Suprapubic skin (tissue), 4 donors: Measurements from ENCODE around the gene LRP1B. TPM values are rescaled to one million over a fixed set of nuclear protein-coding genes. Genes with fewer than 3 reads are reported as not detected.

Experiments used
- DNase-seq, 2 donors: peaks; one replicate each; pipeline ENCODE4 v3.0.0-alpha.2; 2019; ENCODE audit warnings: low spot score in 2 of 2
- H3K27ac ChIP-seq: fragments of 200-600 bp; sonication (generic); one replicate; pipeline ENCODE4 v1.5.1; 2019
- H3K27me3 ChIP-seq: fragments of 200-600 bp; sonication (generic); one replicate; pipeline ENCODE4 v1.5.1; 2019
- H3K36me3 ChIP-seq: fragments of 200-600 bp; sonication (generic); one replicate; pipeline ENCODE4 v1.5.1; 2019
- H3K4me1 ChIP-seq: fragments of 200-600 bp; sonication (generic); one replicate; pipeline ENCODE4 v1.5.1; 2019
- H3K4me3 ChIP-seq: fragments of 200-600 bp; sonication (generic); one replicate; pipeline ENCODE4 v1.5.1; 2019; ENCODE audit warnings: mild to moderate bottlenecking
- H3K9me3 ChIP-seq: fragments of 200-600 bp; sonication (generic); one replicate; pipeline ENCODE4 v1.5.1; 2019
- CTCF ChIP-seq, 2 donors: fragments of 200-600 bp in 1 of 2; fragments of 450-650 bp in 1 of 2; sonication (generic) in 1 of 2; IDR thresholded peaks; one replicate each; pipeline ENCODE4 v1.5.1; 2016 to 2019; ENCODE audit warnings: antibody characterized with exemption in 2 of 2, mild to moderate bottlenecking in 1 of 2, moderate library complexity in 1 of 2
- EP300 ChIP-seq: sonication (generic); formaldehyde crosslinking; IDR thresholded peaks from one replicate; pipeline ENCODE4 v1.6.1; 2017; ENCODE audit warnings: antibody characterized with exemption
- POLR2A ChIP-seq, 2 donors: fragments of 450-650 bp; IDR thresholded peaks; one replicate each; pipeline ENCODE4 v1.6.1; 2017; ENCODE audit warnings: antibody characterized with exemption in 2 of 2, mild to moderate bottlenecking in 2 of 2, moderate library complexity in 2 of 2
- POLR2AphosphoS5 ChIP-seq, 3 donors: sonication (generic); formaldehyde crosslinking; IDR thresholded peaks; one replicate each; pipeline ENCODE4 v1.6.1; 2017; ENCODE audit warnings: antibody characterized with exemption in 3 of 3
- WGBS: methylation state at CpG from one replicate; pipeline ENCODE4 v1.1.5; 2018; 5-methylcytosine and 5-hydroxymethylcytosine counted together
- total RNA-seq, 4 donors: library from RNA; depleted of rRNA; stranded (reverse); fragments of >200 nt; gene quantifications; one replicate each; pipeline ENCODE4 v1.1.0, GENCODE V29; 2016

LRP1B gene
- total RNA-seq, 4 donors from 2014 or later = 0.11 to 2.7 (median 1.3) TPM

GRCh38 chr2:141029428-141030078, 1101.3 kb downstream of the LRP1B start:
- H3K27me3 ChIP-seq = no peaks in the 10 kb centered on the region
- no peak for DNase-seq

GRCh38 chr2:141027221-141027620, 1103.6 kb downstream of the LRP1B start:
- DNase-seq = no peak
- no peaks in the 10 kb centered on the region for H3K4me1 ChIP-seq
- no peak for TF ChIP-seq POLR2AphosphoS5 (IDR thresholded peaks at IDR 0.05)
- no peaks in the 10 kb centered on the region for H3K36me3 ChIP-seq
- H3K4me3 ChIP-seq = no peak overlapping the region
- H3K27me3 ChIP-seq = no peaks in the 10 kb centered on the region
- H3K9me3 ChIP-seq = no peaks in the 10 kb centered on the region
- H3K27ac ChIP-seq = no peak overlapping the region
- 89% methylated on average over 1 of the region's 1 CpG for WGBS

More at GRCh38 chr2:141029428-141030078, 1101.3 kb downstream of the LRP1B start:
- TF ChIP-seq POLR2AphosphoS5 (IDR thresholded peaks at IDR 0.05) (no peak), POLR2A (IDR thresholded peaks at IDR 0.05) (no peak), CTCF (IDR thresholded peaks at IDR 0.05) (no peak), EP300 (no peak)
- H3K27ac ChIP-seq = no peak overlapping the region
- H3K9me3 ChIP-seq = no peaks in the 10 kb centered on the region
- WGBS = 84% methylated on average over 6 of the region's 6 CpGs
- H3K4me1 ChIP-seq = no peaks in the 10 kb centered on the region
- no peak overlapping the region for H3K4me3 ChIP-seq
- H3K36me3 ChIP-seq = no peaks in the 10 kb centered on the region

GRCh38 chr2:141021611-141022010, 1109.2 kb downstream of the LRP1B start:
- no peaks in the 10 kb centered on the region for H3K36me3 ChIP-seq
- no peak overlapping the region for H3K4me3 ChIP-seq
- no peak for DNase-seq
- no peaks in the 10 kb centered on the region for H3K4me1 ChIP-seq
- peak overlapping the region; percentile 66 for H3K27ac ChIP-seq
- no peak for TF ChIP-seq EP300
- no peak for TF ChIP-seq POLR2AphosphoS5 (IDR thresholded peaks at IDR 0.05)
- no peak for TF ChIP-seq POLR2A (IDR thresholded peaks at IDR 0.05)
- TF ChIP-seq CTCF (IDR thresholded peaks at IDR 0.05) = no peak
- 81% methylated on average over 1 of the region's 1 CpG for WGBS
- no peaks in the 10 kb centered on the region for H3K27me3 ChIP-seq
- no peaks in the 10 kb centered on the region for H3K9me3 ChIP-seq

- Histone ChIP-seq H3K4me1 (no peaks in the 10 kb centered on the region), H3K4me3 (no peak overlapping the region), H3K36me3 (no peaks in the 10 kb centered on the region), H3K27ac (peak overlapping the region; percentile 78), H3K9me3 (no peaks in the 10 kb centered on the region), H3K27me3 (no peaks in the 10 kb centered on the region)
- WGBS = 57% methylated on average over 1 of the region's 1 CpG
- DNase-seq = no peak
- TF ChIP-seq EP300 (no peak), CTCF (IDR thresholded peaks at IDR 0.05) (no peak)
Observed at GRCh38 chr2:141021109-141021508, 1109.7 kb downstream of the LRP1B start.

GRCh38 chr2:141020346-141020745, 1110.5 kb downstream of the LRP1B start:
- WGBS = 73% methylated on average over 3 of the region's 3 CpGs
- no peaks in the 10 kb centered on the region for H3K9me3 ChIP-seq
- H3K27me3 ChIP-seq = no peaks in the 10 kb centered on the region
- DNase-seq = no peak
- H3K4me1 ChIP-seq = no peaks in the 10 kb centered on the region
- H3K4me3 ChIP-seq = no peak overlapping the region
- TF ChIP-seq EP300 = no peak
- no peak for TF ChIP-seq CTCF (IDR thresholded peaks at IDR 0.05)
- TF ChIP-seq POLR2AphosphoS5 (IDR thresholded peaks at IDR 0.05) = no peak
- no peak for TF ChIP-seq POLR2A (IDR thresholded peaks at IDR 0.05)
- peak overlapping the region; percentile 78 for H3K27ac ChIP-seq
- H3K36me3 ChIP-seq = no peaks in the 10 kb centered on the region
